Tibial nerve (tissue), 4 donors: ENCODE measurements around the gene ABCB9.

Source experiments
- EP300 ChIP-seq, 2 donors: sonication (generic); formaldehyde crosslinking; IDR thresholded peaks; one replicate each; pipeline ENCODE4 v1.6.1; 2017; ENCODE audit warnings: antibody characterized with exemption in 2 of 2, mild to moderate bottlenecking in 1 of 2
- POLR2A ChIP-seq, 2 donors: fragments of 450-650 bp; IDR thresholded peaks; one replicate each; pipeline ENCODE4 v1.6.1; 2017; ENCODE audit warnings: antibody characterized with exemption in 2 of 2, mild to moderate bottlenecking in 2 of 2, moderate library complexity in 2 of 2
- TF ChIP-seq, protein P1 (sequence below), 5 experiments: fragments of 200-600 bp in 3 of 5; fragments of 450-650 bp in 2 of 5; sonication (generic) in 3 of 5; IDR thresholded peaks; one replicate each; pipeline ENCODE4 v1.5.1; 2016 to 2019; ENCODE audit warnings: antibody characterized with exemption in 5 of 5, mild to moderate bottlenecking in 3 of 5, moderate library complexity in 2 of 5

DNA sequence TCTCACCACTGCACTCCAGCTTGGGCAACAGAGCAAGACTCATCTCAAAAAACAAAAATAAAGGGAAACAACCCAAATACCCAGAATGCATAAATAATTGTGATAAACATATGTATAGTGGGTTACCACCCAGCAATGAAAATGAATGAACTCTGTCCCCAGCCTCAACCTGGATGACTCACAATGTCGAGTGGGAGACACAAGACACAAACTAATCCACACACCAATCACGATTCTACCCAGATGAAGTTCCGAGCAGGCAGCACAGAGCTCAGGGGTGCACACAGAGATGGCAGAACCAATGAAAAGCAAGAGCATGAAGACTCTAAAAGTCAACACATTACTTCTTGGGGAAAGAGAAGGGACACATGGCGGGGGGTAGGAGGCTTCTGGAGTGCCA is 27.1 kb downstream of the ABCB9 start:
- TF ChIP-seq, protein P1, sequence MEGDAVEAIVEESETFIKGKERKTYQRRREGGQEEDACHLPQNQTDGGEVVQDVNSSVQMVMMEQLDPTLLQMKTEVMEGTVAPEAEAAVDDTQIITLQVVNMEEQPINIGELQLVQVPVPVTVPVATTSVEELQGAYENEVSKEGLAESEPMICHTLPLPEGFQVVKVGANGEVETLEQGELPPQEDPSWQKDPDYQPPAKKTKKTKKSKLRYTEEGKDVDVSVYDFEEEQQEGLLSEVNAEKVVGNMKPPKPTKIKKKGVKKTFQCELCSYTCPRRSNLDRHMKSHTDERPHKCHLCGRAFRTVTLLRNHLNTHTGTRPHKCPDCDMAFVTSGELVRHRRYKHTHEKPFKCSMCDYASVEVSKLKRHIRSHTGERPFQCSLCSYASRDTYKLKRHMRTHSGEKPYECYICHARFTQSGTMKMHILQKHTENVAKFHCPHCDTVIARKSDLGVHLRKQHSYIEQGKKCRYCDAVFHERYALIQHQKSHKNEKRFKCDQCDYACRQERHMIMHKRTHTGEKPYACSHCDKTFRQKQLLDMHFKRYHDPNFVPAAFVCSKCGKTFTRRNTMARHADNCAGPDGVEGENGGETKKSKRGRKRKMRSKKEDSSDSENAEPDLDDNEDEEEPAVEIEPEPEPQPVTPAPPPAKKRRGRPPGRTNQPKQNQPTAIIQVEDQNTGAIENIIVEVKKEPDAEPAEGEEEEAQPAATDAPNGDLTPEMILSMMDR (IDR thresholded peaks at IDR 0.05) = no peak
- TF ChIP-seq POLR2A (IDR thresholded peaks at IDR 0.05) (no peak), EP300 (IDR thresholded peaks at IDR 0.05) (no peak)
